DMS 273 (cell line): ENCODE data around the gene NFATC2.

Experiments
- DNase-seq: peaks from one replicate; lab custom pipeline; 2025; ENCODE audit not compliant: unreplicated experiment; lab: John Stamatoyannopoulos, UW

The NFATC2 gene

DNA sequence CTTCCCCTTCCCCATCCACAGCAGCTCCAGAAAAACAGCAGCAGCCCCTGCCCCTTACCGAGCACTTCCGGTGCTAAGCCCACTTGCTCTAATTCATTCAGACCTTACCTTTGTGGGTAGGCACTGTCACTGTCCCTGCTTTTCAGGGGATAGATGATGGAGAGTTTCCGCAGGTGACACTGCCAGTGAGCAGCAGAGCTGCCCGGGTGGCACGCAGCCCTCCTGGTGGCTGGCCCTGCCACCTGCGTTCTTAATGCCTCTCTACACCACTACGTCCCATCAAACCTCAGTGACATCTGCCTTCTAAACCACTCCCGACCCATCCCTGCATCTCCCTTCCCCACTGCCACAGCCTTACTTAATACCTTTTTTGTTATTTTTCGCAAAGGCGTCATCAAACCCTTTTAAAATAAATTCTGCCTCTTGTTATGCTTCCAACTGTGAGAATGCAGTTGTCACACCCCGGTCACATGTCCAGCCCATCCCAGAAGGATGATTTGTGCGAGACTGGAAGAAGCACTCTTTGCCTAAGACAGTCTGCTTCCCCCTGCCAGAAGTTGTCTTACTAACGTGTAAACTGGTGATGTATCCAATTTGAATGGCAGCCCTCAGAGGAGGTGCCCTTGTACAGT lies 89.7 kb downstream of the NFATC2 start:
- no peak for DNase-seq

DNA sequence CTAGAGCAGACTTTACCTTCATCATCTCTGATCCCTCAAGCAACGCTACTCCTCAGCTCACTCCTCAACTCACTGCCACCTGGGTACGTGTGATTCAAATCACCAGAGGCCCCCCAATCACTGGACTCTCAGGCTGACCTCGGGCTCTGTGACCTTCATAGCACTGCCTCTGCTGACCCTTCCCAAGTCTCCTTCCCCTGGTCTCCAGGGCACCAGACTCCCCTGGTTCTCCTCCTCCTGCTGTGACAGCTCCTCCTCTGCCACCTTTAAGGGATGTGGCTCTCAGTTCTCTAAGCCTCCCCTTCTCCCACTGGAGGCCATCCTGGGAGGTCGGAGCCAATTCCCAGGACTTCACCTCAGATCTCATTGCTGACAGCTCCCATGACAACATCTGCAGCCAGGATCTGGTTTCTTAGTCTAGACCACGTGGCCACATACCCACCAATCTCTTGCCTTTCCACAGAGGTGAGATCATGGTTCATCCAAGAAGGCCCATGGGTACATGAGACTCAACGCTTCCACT lies 90.4 kb downstream of the NFATC2 start:
- peak; percentile 27 for DNase-seq

GRCh38 chr20:51451484-51451883 lies 91.0 kb downstream of the NFATC2 start:
- no peak for DNase-seq

GRCh38 chr20:51450984-51451383 lies 91.5 kb downstream of the NFATC2 start:
- DNase-seq: no peak

GRCh38 chr20:51450221-51450712 lies 92.3 kb downstream of the NFATC2 start:
- no peak for DNase-seq

GRCh38 chr20:51449498-51450220 lies 92.9 kb downstream of the NFATC2 start:
- no peak for DNase-seq

GRCh38 chr20:51447765-51448148 lies 94.8 kb downstream of the NFATC2 start:
- no peak for DNase-seq

DNA sequence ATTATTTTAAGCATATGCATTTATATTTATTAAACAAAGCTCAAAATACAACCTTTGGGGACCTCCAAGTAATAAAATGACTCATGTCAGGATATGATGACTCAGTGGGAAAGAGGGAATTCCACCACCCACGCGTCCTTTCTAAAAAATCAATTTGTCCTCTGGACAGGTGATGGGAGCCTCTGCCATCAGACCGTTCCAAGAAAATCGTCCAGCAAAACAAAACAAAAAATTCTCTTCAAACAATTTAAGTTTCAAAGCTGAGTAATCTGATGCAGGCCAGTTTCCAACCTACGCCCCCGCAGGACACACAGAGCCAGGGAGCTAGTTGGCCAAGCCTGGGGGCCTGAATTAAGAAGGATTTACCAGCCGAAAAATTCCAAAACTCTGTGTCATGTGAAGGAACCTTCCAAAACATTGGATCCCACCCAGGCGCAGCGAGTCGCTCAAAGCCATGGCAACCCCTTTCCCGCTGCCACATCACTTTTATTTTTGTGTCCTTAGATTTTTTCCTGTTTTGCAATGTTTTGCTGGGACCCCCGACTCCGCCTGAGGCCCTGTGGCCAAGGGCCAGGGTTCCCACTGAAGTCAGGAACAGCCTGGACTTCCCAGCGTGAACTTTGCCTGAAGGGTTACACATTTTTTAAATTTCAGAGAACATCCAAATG lies 95.3 kb downstream of the NFATC2 start:
- peak; percentile 37 for DNase-seq

GRCh38 chr20:51446656-51447055 lies 95.9 kb downstream of the NFATC2 start:
- no peak for DNase-seq

DNA sequence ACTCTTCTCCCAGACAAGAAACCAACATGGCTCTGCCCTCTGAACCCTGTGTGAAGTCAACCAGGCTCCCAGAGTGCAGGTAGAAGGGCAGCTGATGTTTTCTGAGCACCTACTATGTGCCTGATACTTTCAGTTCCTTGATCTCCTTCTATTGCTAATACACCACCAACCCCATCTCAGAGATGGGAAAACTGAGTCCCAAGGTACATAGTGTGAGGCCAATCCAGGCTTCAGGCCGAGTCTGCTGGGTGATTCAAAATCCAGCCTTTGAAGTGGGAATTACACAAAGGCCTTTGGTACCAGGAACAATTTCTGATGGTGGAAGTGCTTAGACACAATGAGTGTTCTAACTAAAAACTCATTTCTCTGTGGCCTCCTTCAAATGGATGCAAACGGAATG lies 96.3 kb downstream of the NFATC2 start:
- no peak for DNase-seq

DNA sequence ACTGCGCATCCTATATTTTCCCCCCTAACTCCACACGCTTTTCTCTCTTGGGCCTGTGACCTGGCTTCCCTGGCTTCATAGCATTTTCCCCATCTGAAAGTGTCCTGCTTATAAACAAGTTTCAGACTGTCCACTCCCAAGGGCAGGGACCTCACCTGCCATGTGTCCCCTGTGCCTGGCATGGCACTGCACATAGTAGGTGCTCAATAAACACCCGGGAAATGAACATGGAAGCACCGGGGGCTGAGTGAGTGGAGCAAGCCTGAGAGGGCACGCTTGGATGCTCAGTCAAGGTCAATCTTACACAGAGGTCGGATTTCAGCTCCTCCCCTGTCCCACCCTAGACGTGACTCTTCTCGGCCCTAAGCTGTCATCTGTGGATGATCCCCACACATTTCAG lies 96.9 kb downstream of the NFATC2 start:
- no peak for DNase-seq

GRCh38 chr20:51444922-51445438 lies 97.5 kb downstream of the NFATC2 start:
- DNase-seq: no peak

- DNase-seq: no peak
Observed at GRCh38 chr20:51444467-51444866, 98.1 kb downstream of the NFATC2 start.

GRCh38 chr20:51442602-51443001 lies 99.9 kb downstream of the NFATC2 start:
- DNase-seq: no peak

DNA sequence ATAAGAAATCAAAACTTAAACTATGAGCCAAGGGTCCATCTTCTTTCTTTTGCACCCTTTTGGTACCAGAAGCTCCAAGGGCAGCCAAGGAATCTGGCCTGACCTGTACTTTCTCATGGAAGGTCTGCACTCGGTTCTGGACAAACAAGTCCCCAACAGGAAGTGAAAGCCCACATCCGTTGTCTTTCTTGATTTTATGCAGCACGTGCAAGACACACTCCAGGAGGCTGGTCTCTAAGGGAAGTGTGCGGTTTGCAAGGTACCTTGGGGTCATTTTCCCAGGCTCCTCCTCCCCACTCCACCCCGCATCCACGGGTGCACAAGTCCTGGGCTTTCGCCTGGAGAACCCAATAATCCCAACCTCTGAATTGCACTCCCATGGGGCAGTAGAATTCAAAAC lies 101.9 kb downstream of the NFATC2 start:
- no peak for DNase-seq

GRCh38 chr20:51439160-51439689 lies 103.3 kb downstream of the NFATC2 start:
- DNase-seq: no peak

DNA sequence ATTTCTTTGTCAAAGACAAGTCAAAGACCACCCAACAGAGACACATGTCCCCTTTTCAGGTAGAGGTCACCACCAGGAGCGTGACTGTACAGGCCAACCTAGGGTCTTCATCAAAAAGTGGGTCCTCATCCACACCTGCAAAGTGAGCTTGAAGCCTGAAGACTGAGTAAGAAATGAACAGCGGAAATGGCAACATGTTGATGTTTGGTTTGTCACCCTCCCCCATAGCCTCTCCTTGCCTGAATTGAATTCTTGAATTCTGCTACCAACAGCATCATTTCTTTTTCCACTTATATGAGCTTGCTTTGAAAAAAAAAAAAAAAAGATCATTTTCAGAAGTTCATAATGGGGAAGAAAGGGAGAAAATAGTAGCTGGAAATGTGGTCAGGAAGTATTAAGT lies 104.4 kb downstream of the NFATC2 start:
- DNase-seq: no peak

DNA sequence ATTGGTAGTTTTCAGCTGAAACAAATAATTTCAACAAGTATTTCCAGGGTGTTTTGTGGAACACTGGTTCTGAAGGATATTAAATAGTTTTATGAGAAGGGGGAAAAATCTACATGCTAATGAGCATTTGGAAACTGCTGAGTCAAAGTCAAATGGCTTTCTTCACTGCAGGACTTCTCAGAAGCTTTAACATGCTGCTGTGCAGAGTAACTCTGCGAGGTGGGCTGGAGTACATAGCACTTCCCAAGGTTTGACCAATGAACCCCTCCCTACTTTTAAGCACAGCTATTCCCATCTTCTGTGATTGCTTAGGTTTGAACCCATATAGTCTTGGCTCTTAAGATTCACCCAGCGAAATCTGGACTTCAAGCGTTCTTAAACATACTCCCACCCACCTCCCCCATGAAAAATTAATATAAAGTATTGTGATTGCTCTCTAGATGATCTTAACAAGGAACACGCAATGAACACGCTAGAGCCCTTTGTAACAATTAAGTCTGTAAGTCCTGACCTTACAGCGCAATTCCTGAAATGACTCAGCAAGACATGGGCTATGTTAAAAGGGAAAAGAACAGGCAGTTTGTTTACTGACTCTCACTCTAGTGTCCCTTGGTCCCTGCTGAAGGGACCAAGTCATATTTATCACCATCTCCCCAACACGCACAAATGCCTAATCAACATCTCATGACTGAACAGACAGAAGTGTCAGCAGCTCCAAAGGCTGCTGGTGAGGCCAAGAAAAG lies 105.2 kb downstream of the NFATC2 start:
- no peak for DNase-seq

DNA sequence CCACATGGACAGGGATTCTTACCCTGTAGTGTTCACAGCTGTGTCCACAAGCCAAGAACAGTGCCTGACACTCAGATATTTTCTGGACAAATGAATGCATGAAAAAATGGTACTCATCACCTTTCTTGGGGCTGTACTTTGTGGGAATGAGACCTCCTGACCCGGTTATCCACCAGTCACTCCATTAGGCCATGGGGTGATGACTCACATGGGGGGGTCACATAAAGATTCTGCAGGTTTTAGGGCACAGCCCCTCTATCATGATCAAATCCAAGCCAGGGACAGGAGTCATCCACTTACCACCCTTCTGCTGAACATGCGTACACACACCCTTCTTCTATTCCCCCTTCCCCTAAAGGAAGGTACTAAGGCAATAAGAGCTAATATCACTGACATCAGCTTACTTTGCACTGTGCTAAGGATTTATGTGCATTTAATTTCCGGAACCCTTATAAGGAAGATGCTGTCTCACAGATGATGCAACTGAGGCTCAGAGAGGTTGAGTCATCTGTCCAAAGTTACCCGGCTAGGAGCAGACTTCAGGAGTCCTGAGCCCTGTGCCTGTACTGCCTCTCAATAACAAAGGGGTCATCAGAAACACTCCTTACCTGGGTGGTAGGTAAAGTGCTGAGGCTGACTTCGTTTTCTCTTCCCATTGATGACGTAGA lies 107.8 kb downstream of the NFATC2 start:
- no peak for DNase-seq

DNA sequence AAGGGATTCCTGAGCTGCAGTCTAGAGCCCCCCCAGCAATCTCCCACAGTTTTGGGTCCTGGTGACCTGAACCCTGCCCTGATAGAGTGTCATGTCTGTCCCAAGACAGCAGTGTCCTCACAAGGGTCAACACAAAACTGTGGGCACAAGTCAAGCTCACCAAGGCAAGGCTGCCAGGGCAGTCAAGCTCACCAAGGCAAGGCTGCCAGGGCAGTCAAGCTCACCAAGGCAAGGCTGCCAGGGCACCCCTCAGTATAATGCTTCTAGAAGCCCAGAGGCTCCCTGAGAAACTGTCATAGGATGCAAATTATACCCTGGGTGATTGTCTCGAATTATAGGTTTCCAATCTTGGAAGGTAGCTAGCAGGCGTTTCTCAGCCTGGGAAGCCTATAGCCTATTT lies 108.5 kb downstream of the NFATC2 start:
- no peak for DNase-seq
